H9 (cell line): ENCODE measurements around the gene RBM19. TPM values are rescaled to one million over a fixed set of nuclear protein-coding genes. Genes with fewer than 3 reads are reported as not detected.

Experiments used
- DNase-seq: peaks from one replicate; pipeline ENCODE4 v3.0.0-alpha.2; 2017
- H2AFZ ChIP-seq: one replicate; pipeline ENCODE4 v1.6.1; 2013; ENCODE audit warnings: mild to moderate bottlenecking, low read length, control low read depth, moderate library complexity
- H2AK5ac ChIP-seq: 2 replicates; pipeline ENCODE4 v1.6.1; 2013; ENCODE audit warnings: low read length, control low read depth, mixed read lengths; ENCODE audit not compliant: insufficient read length
- H2BK120ac ChIP-seq: one replicate; pipeline ENCODE4 v1.6.1; 2013; ENCODE audit warnings: low read depth, mild to moderate bottlenecking, low read length, control low read depth, inconsistent platforms; ENCODE audit not compliant: poor library complexity, severe bottlenecking
- H2BK12ac ChIP-seq: 2 replicates; pipeline ENCODE4 v1.6.1; 2013; ENCODE audit warnings: low read length, control low read depth, mixed read lengths, low read depth; ENCODE audit not compliant: insufficient read length
- H2BK15ac ChIP-seq: 2 replicates; pipeline ENCODE4 v1.6.1; 2013; ENCODE audit warnings: low read depth, low read length, control low read depth
- H2BK20ac ChIP-seq: one replicate; pipeline ENCODE4 v1.6.1; 2013; ENCODE audit warnings: low read depth, mild to moderate bottlenecking, low read length, control low read depth, inconsistent platforms; ENCODE audit not compliant: poor library complexity, severe bottlenecking
- H2BK5ac ChIP-seq: 2 replicates; pipeline ENCODE4 v1.6.1; 2013; ENCODE audit warnings: low read length, control low read depth, mixed read lengths; ENCODE audit not compliant: insufficient read length
- H3K14ac ChIP-seq: 2 replicates; pipeline ENCODE4 v1.6.1; 2013; ENCODE audit warnings: low read length, control low read depth; ENCODE audit not compliant: insufficient read depth
- H3K18ac ChIP-seq: 2 replicates; pipeline ENCODE4 v1.6.1; 2013; ENCODE audit warnings: low read depth, mild to moderate bottlenecking, mixed read lengths, low read length, control low read depth; ENCODE audit not compliant: insufficient read length
- H3K23ac ChIP-seq: 2 replicates; pipeline ENCODE4 v1.6.1; 2013; ENCODE audit warnings: low read length, control low read depth, mixed read lengths, low read depth; ENCODE audit not compliant: insufficient read length
- H3K23me2 ChIP-seq: 2 replicates; pipeline ENCODE4 v1.6.1; 2013; ENCODE audit warnings: low read depth, mild to moderate bottlenecking, mixed read lengths, low read length, control low read depth; ENCODE audit not compliant: insufficient read length, poor library complexity, severe bottlenecking
- H3K27ac ChIP-seq: 2 replicates; pipeline ENCODE4 v1.5.1; 2013; ENCODE audit warnings: low read length, control low read depth, mixed read lengths, low read depth; ENCODE audit not compliant: insufficient read length
- H3K27me3 ChIP-seq: 2 replicates; pipeline ENCODE4 v1.6.1; 2013; ENCODE audit warnings: low read length, control low read depth, inconsistent platforms; ENCODE audit not compliant: insufficient read depth
- H3K4ac ChIP-seq: 2 replicates; pipeline ENCODE4 v1.6.1; 2013; ENCODE audit warnings: low read depth, mild to moderate bottlenecking, control low read depth, inconsistent platforms, low read length, moderate library complexity
- H3K4me1 ChIP-seq: 2 replicates; pipeline ENCODE4 v1.6.1; 2013; ENCODE audit warnings: low read length, control low read depth, inconsistent platforms; ENCODE audit not compliant: insufficient read depth
- H3K4me2 ChIP-seq: 2 replicates; pipeline ENCODE4 v1.6.1; 2013; ENCODE audit warnings: low read length, control low read depth, mixed read lengths; ENCODE audit not compliant: insufficient read length, insufficient read depth
- H3K56ac ChIP-seq: 2 replicates; pipeline ENCODE4 v1.6.1; 2013; ENCODE audit warnings: low read depth, mild to moderate bottlenecking, mixed read lengths, low read length, control low read depth; ENCODE audit not compliant: insufficient read length
- H3K79me1 ChIP-seq: 2 replicates; pipeline ENCODE4 v1.6.1; 2013; ENCODE audit warnings: low read depth, mild to moderate bottlenecking, moderate library complexity, low read length, control low read depth, inconsistent platforms; ENCODE audit not compliant: insufficient read depth, poor library complexity, severe bottlenecking
- H3K79me2 ChIP-seq: 2 replicates; pipeline ENCODE4 v1.6.1; 2013; ENCODE audit warnings: low read length, control low read depth, inconsistent platforms; ENCODE audit not compliant: insufficient read depth
- H3K9ac ChIP-seq: 2 replicates; pipeline ENCODE4 v1.6.1; 2013; ENCODE audit warnings: low read length, control low read depth, mixed read lengths; ENCODE audit not compliant: insufficient read length; ENCODE audit errors: extremely low read depth
- H3K9me3 ChIP-seq: one replicate; pipeline ENCODE4 v1.6.1; 2013; ENCODE audit warnings: low read depth, low read length, inconsistent platforms; ENCODE audit not compliant: control insufficient read depth
- H3T11ph ChIP-seq: one replicate; pipeline ENCODE4 v1.6.1; 2013; ENCODE audit warnings: mild to moderate bottlenecking, low read length, control low read depth, inconsistent platforms
- H4K20me1 ChIP-seq: one replicate; pipeline ENCODE4 v1.6.1; 2013; ENCODE audit not compliant: control insufficient read depth, insufficient read length, insufficient read depth
- H4K5ac ChIP-seq: 2 replicates; pipeline ENCODE4 v1.6.1; 2013; ENCODE audit warnings: low read depth, mild to moderate bottlenecking, mixed read lengths, low read length, control low read depth; ENCODE audit not compliant: insufficient read length
- H4K8ac ChIP-seq: replicated peaks from 2 replicates; pipeline ENCODE4 v1.6.1; 2013; ENCODE audit warnings: low read length, control low read depth, mixed read lengths, low read depth; ENCODE audit not compliant: insufficient read length
- H4K91ac ChIP-seq: 2 replicates; pipeline ENCODE4 v1.6.1; 2013; ENCODE audit warnings: low read depth, mild to moderate bottlenecking, moderate library complexity, mixed read lengths, low read length, control low read depth; ENCODE audit not compliant: insufficient read length
- H3K27ac Mint-ChIP-seq, 3 experiments: 2 replicates in 2 of 3; 3 replicates in 1 of 3; pipeline ENCODE4 v1.8.0; 2020 to 2021; ENCODE audit warnings: mixed read lengths in 3 of 3, mild to moderate bottlenecking in 1 of 3, moderate library complexity in 1 of 3
- H3K27me3 Mint-ChIP-seq: 2 replicates; pipeline ENCODE4 v1.8.0; 2021; ENCODE audit warnings: low read depth, mild to moderate bottlenecking, moderate library complexity, mixed read lengths
- H3K36me3 Mint-ChIP-seq, 3 experiments: 2 replicates in 2 of 3; 3 replicates in 1 of 3; pipeline ENCODE4 v1.8.0; 2020 to 2021; ENCODE audit warnings: low read depth in 3 of 3, mixed read lengths in 3 of 3; ENCODE audit not compliant: insufficient read depth in 1 of 3
- H3K4me1 Mint-ChIP-seq, 2 experiments: 2 replicates each; pipeline ENCODE4 v1.8.0; 2020; ENCODE audit warnings: mixed read lengths in 2 of 2
- H3K4me3 Mint-ChIP-seq, 2 experiments: 2 replicates in 1 of 2; 3 replicates in 1 of 2; pipeline ENCODE4 v1.8.0; 2020 to 2021; ENCODE audit warnings: mild to moderate bottlenecking in 2 of 2, mixed read lengths in 2 of 2, moderate library complexity in 1 of 2
- H3K9me3 Mint-ChIP-seq, 2 experiments: 2 replicates in 1 of 2; 3 replicates in 1 of 2; pipeline ENCODE4 v1.8.0; 2020; ENCODE audit warnings: mild to moderate bottlenecking in 2 of 2, mixed read lengths in 2 of 2, moderate library complexity in 1 of 2
- CTCF ChIP-seq: fragments of 200-600 bp; sonication (generic); conservative IDR thresholded peaks from 3 replicates; pipeline ENCODE4 v1.8.0; 2021; ENCODE audit warnings: antibody characterized with exemption, mild to moderate bottlenecking
- WGBS: extraction: QIAGEN DNeasy Blood & Tissue Kit; methylation state at CpG from one replicate; pipeline ENCODE4 v1.1.7; 2013; ENCODE audit warnings: missing lambda C conversion rate, low lambda C conversion rate, mixed read lengths; ENCODE audit not compliant: insufficient read length; ENCODE audit errors: extremely low coverage; 5-methylcytosine and 5-hydroxymethylcytosine counted together
- total RNA-seq: library from RNA; stranded (reverse); gene quantifications from 2 replicates; pipeline ENCODE4 v1.2.1, GENCODE V29; 2021

Gene RBM19
- total RNA-seq, 1 experiment from 2014 or later = 32.2 TPM

GRCh38 chr12:113823816-113824215 is 142.3 kb downstream of the RBM19 start:
- H2BK5ac ChIP-seq = no peak overlapping the region
- H3K23ac ChIP-seq = no peak overlapping the region
- H3K9me3 ChIP-seq = no peaks in the 10 kb centered on the region
- no peaks in the 10 kb centered on the region for H3K79me1 ChIP-seq
- Mint-ChIP-seq H3K36me3 (peaks cover 0 to 7% (median 0%) of the 10 kb centered on the region in 3 experiments; a peak in 3 of 7 replicates), H3K4me3 (no peak overlapping the region), H3K27me3 (no peaks in the 10 kb centered on the region; the same call in 1 of the 2 replicates), H3K4me1 (peaks cover 20 to 55% of the 10 kb centered on the region in 2 experiments), H3K9me3 (no peaks in the 10 kb centered on the region; a peak in 1 of 5 replicates), H3K27ac (peak overlapping the region in 1 of 3 experiments; percentile 20; a peak in 1 of 7 replicates)
- H2AFZ ChIP-seq = no peak overlapping the region
- H2BK12ac ChIP-seq = no peak overlapping the region
- H3K4me2 ChIP-seq = no peak overlapping the region
- H3K79me2 ChIP-seq = no peaks in the 10 kb centered on the region
- H2AK5ac ChIP-seq = no peak overlapping the region
- WGBS = no CpG with 5 or more reads among the region's 5 CpGs
- H3K4me1 ChIP-seq = no peaks in the 10 kb centered on the region; the same call in 1 of the 2 replicates
- H2BK15ac ChIP-seq = no peak overlapping the region
- TF ChIP-seq CTCF = no peak
- no peak overlapping the region for H3K14ac ChIP-seq
- H2BK120ac ChIP-seq = no peak overlapping the region
- H4K91ac ChIP-seq = no peak overlapping the region
- H3K18ac ChIP-seq = no peak overlapping the region
- no peak overlapping the region for H3K9ac ChIP-seq
- H3K27ac ChIP-seq = no peak overlapping the region
- H4K8ac ChIP-seq = no peak overlapping the region
- H3T11ph ChIP-seq = no peak overlapping the region
- no peak overlapping the region for H3K4ac ChIP-seq
- no peaks in the 10 kb centered on the region for H3K23me2 ChIP-seq
- no peak overlapping the region for H4K5ac ChIP-seq
- no peaks in the 10 kb centered on the region for H4K20me1 ChIP-seq
- DNase-seq = no peak
- no peak overlapping the region for H2BK20ac ChIP-seq
- H3K27me3 ChIP-seq = no peaks in the 10 kb centered on the region
- no peak overlapping the region for H3K56ac ChIP-seq
